NB4 (cell line): ENCODE results near the gene HMGN2.

Experiments
- MYC ChIP-seq: IDR thresholded peaks from 2 replicates; pipeline ENCODE4 v1.6.1; 2011; ENCODE audit warnings: low read depth, low read length
- POLR2A ChIP-seq: IDR thresholded peaks from 2 replicates; pipeline ENCODE4 v1.6.1; 2011; ENCODE audit warnings: mild to moderate bottlenecking; ENCODE audit not compliant: insufficient read length; ENCODE audit errors: extremely low read depth
- TF ChIP-seq, protein P1 (sequence below): IDR thresholded peaks from one replicate; pipeline ENCODE4 v1.5.1; 2012; ENCODE audit warnings: low read depth, low read length

- TF ChIP-seq, protein P1, sequence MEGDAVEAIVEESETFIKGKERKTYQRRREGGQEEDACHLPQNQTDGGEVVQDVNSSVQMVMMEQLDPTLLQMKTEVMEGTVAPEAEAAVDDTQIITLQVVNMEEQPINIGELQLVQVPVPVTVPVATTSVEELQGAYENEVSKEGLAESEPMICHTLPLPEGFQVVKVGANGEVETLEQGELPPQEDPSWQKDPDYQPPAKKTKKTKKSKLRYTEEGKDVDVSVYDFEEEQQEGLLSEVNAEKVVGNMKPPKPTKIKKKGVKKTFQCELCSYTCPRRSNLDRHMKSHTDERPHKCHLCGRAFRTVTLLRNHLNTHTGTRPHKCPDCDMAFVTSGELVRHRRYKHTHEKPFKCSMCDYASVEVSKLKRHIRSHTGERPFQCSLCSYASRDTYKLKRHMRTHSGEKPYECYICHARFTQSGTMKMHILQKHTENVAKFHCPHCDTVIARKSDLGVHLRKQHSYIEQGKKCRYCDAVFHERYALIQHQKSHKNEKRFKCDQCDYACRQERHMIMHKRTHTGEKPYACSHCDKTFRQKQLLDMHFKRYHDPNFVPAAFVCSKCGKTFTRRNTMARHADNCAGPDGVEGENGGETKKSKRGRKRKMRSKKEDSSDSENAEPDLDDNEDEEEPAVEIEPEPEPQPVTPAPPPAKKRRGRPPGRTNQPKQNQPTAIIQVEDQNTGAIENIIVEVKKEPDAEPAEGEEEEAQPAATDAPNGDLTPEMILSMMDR = no peak
- TF ChIP-seq POLR2A (peak; percentile 91), MYC (peak; percentile 98)
Observed at GRCh38 chr1:26500488-26501175, 28.4 kb downstream of the HMGN2 start.
